Common myeloid progenitor, CD34-positive (primary cell): ENCODE measurements around the gene MMP24OS.

Experiments used
- CTCF ChIA-PET: fragments of 350-600 bp; sonication (Branson Sonifier 250); formaldehyde crosslinking; loops from one replicate; lab custom pipeline; 2021; ENCODE audit warnings: antibody characterized with exemption; lab: Charles Lee
- POLR2A ChIA-PET: fragments of 350-600 bp; sonication (Branson Sonifier 250); formaldehyde crosslinking; loops from one replicate; lab custom pipeline; 2021; ENCODE audit warnings: antibody characterized with exemption; lab: Charles Lee
- DNase-seq, 3 donors: peaks; one replicate each; pipeline versions ENCODE4 v3.0.0 to v3.0.0-alpha.2; 2013
- H3K27ac ChIP-seq, 2 experiments: 1 replicate in 1 of 2; 2 replicates in 1 of 2; pipeline ENCODE4 v1.7.0; 2013; ENCODE audit warnings: inconsistent platforms in 2 of 2, low read length in 2 of 2, mild to moderate bottlenecking in 2 of 2, low read depth in 1 of 2, moderate library complexity in 1 of 2; ENCODE audit not compliant: severe bottlenecking in 2 of 2, insufficient read depth in 1 of 2, poor library complexity in 1 of 2
- H3K27me3 ChIP-seq, 5 experiments: replicated peaks in 2 of 5; 1 replicate in 3 of 5; 2 replicates in 2 of 5; pipeline versions ENCODE4 v1.6.1 to v1.7.0; 2013; ENCODE audit warnings: low read length in 4 of 5, mild to moderate bottlenecking in 2 of 5, moderate library complexity in 2 of 5, inconsistent platforms in 1 of 5; ENCODE audit not compliant: insufficient read depth in 5 of 5, control insufficient read depth in 4 of 5
- H3K36me3 ChIP-seq, 4 experiments: 1 replicate in 2 of 4; 2 replicates in 2 of 4; pipeline versions ENCODE4 v1.6.1 to v1.7.0; 2013; ENCODE audit warnings: low read length in 3 of 4, control low read depth in 1 of 4, mild to moderate bottlenecking in 1 of 4; ENCODE audit not compliant: control insufficient read depth in 4 of 4, insufficient read depth in 4 of 4
- H3K4me1 ChIP-seq, 4 experiments: 1 replicate in 3 of 4; 2 replicates in 1 of 4; pipeline versions ENCODE4 v1.6.1 to v1.7.1; 2013; ENCODE audit warnings: low read length in 3 of 4, mild to moderate bottlenecking in 3 of 4, control low read depth in 1 of 4, inconsistent platforms in 1 of 4, moderate library complexity in 1 of 4; ENCODE audit not compliant: control insufficient read depth in 4 of 4, insufficient read depth in 4 of 4; ENCODE audit errors: control extremely low read depth in 1 of 4
- H3K4me3 ChIP-seq, 7 experiments: 1 replicate in 4 of 7; 2 replicates in 3 of 7; pipeline versions ENCODE4 v1.5.1 to v1.7.0; 2013; ENCODE audit warnings: mild to moderate bottlenecking in 7 of 7, low read length in 6 of 7, moderate library complexity in 6 of 7, inconsistent platforms in 2 of 7, low read depth in 2 of 7, control low read depth in 1 of 7; ENCODE audit not compliant: insufficient read depth in 4 of 7, control insufficient read depth in 1 of 7; ENCODE audit errors: extremely low read depth in 1 of 7
- H3K9me3 ChIP-seq, 5 experiments: 1 replicate in 4 of 5; 2 replicates in 1 of 5; pipeline versions ENCODE4 v1.6.1 to v1.7.1; 2013; ENCODE audit warnings: low read length in 4 of 5, mild to moderate bottlenecking in 2 of 5, inconsistent platforms in 1 of 5, low read depth in 1 of 5, moderate library complexity in 1 of 5; ENCODE audit not compliant: control insufficient read depth in 4 of 5, insufficient read depth in 2 of 5; ENCODE audit errors: control extremely low read depth in 1 of 5
- WGBS: methylation state at CpG from one replicate; pipeline ENCODE4 v1.1.5; 2013; ENCODE audit not compliant: insufficient coverage; 5-methylcytosine and 5-hydroxymethylcytosine counted together

Gene MMP24OS

DNA sequence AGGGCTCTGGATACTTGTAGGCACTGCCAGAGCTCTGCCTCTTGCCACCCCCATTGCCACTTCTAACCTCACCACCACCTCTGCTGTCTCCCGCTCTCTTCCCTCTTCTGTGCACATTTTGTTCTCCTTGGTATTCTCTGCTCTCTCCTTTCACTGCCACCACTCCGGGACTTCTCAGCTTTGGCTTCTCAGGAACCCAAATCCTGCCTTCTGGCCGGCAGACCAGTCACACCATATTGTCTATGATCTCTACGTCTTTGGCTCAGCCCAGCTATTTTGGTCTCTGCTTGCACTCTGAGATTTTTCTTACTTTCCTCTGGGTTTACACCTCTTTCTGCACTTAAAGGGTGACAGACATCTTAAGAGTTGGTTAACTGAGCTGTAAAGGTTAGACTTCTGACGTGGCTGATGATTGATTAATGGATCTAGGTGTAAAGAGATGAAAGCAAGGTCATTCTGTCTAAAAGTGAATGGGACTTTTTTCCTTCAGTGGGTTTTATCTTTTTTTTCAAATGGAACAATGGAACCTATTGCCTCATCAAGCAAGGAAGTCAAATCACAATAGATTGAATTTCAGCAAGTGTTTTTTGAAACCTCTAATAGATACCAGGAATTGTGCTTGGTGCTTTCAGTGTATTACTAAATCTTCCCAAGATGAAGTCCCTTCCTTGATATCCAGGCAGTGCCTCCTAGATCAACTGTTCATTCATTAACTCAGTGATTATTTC is 37.7 kb downstream of the MMP24OS start:
- H3K36me3 ChIP-seq = no peaks in the 10 kb centered on the region
- ChIA-PET CTCF (interaction anchor here (0.5 kb wide), 1 partner anchor 70 kb away, joined by 3 read pairs; no protein-coding TSS in a partner anchor), POLR2A (no interaction called here)
- WGBS = 95% methylated on average over 4 of the region's 5 CpGs
- no peaks in the 10 kb centered on the region for H3K27me3 ChIP-seq
- H3K4me3 ChIP-seq = no peak overlapping the region
- H3K9me3 ChIP-seq = no peaks in the 10 kb centered on the region
- peaks cover 0 to 6% (median 4%) of the 10 kb centered on the region in 4 experiments for H3K4me1 ChIP-seq
- no peak for DNase-seq
- H3K27ac ChIP-seq = no peak overlapping the region

- 100% methylated on average over 2 of the region's 5 CpGs for WGBS
- no peaks in the 10 kb centered on the region for H3K27me3 ChIP-seq
- H3K36me3 ChIP-seq = no peaks in the 10 kb centered on the region
- no peak overlapping the region for H3K4me3 ChIP-seq
- peaks cover 0 to 6% (median 4%) of the 10 kb centered on the region in 4 experiments for H3K4me1 ChIP-seq
- no peak for DNase-seq
- no peak overlapping the region for H3K27ac ChIP-seq
- CTCF ChIA-PET = no interaction called here
- H3K9me3 ChIP-seq = no peaks in the 10 kb centered on the region
- POLR2A ChIA-PET = no interaction called here
These were observed 39.2 kb downstream of the MMP24OS start for GRCh38 chr20:35238735-35239134.

DNA sequence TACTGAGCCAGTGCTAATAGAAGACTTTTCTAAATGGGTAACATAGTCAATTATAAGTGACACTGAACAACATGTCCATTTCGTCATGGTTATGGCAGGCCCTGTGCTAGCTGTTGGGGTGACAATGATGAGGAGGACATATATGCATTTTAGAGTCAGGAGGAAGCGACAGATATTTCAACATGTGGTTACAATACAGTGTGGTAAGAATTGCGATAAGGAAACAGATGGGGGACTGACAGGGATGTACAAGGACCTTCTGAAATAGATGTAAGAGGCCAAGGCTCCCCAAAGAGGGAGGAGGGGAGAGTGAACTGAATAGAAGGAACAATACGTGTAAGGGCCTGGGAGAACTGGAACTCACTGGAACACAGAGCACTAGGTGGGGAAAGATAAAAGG is 39.8 kb downstream of the MMP24OS start:
- Histone ChIP-seq H3K9me3 (no peaks in the 10 kb centered on the region), H3K4me1 (peaks cover 0 to 6% (median 4%) of the 10 kb centered on the region in 4 experiments), H3K27ac (no peak overlapping the region), H3K27me3 (no peaks in the 10 kb centered on the region), H3K36me3 (no peaks in the 10 kb centered on the region), H3K4me3 (no peak overlapping the region)
- CTCF ChIA-PET = no interaction called here
- DNase-seq = peak; percentile 21 to 80 (median 66)
- WGBS = 74% methylated on average over 4 of the region's 4 CpGs
- POLR2A ChIA-PET = no interaction called here

- H3K36me3 ChIP-seq = no peaks in the 10 kb centered on the region
- H3K4me1 ChIP-seq = peaks cover 0 to 6% (median 4%) of the 10 kb centered on the region in 4 experiments
- no peak overlapping the region for H3K4me3 ChIP-seq
- no peak overlapping the region for H3K27ac ChIP-seq
- no peaks in the 10 kb centered on the region for H3K27me3 ChIP-seq
- no peak for DNase-seq
- no peaks in the 10 kb centered on the region for H3K9me3 ChIP-seq
- CTCF ChIA-PET = no interaction called here
- POLR2A ChIA-PET = no interaction called here
These were observed 40.4 kb downstream of the MMP24OS start for GRCh38 chr20:35237486-35237885.

DNA sequence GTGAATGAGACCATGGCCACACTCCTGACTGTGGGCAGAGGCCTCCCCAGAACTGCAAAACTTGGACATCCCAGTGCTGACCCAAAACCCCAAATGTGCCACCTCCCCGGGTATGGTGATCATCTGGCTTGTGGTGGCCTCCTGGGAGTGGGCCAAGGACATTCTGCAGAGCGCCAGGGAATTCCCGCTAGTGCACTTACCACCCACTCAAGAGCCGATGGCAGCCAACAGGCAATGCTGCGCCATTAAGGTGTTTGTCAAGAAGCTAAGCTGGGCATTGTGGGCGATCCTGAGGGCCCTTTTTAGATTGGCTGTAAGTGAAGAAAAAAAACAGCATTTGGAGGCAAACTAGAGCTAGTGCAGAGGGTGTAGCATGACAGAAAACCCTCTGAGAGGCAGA is 42.0 kb downstream of the MMP24OS start:
- H3K9me3 ChIP-seq = no peaks in the 10 kb centered on the region
- H3K27ac ChIP-seq = no peak overlapping the region
- peaks cover 0 to 6% (median 4%) of the 10 kb centered on the region in 4 experiments for H3K4me1 ChIP-seq
- no peak overlapping the region for H3K4me3 ChIP-seq
- no peaks in the 10 kb centered on the region for H3K27me3 ChIP-seq
- POLR2A ChIA-PET = no interaction called here
- CTCF ChIA-PET = no interaction called here
- 98% methylated on average over 6 of the region's 6 CpGs for WGBS
- H3K36me3 ChIP-seq = no peaks in the 10 kb centered on the region
- no peak for DNase-seq

GRCh38 chr20:35232575-35232974 is 45.3 kb downstream of the MMP24OS start:
- H3K9me3 ChIP-seq = no peaks in the 10 kb centered on the region
- DNase-seq = no peak
- no peak overlapping the region for H3K4me3 ChIP-seq
- ChIA-PET CTCF (no interaction called here), POLR2A (no interaction called here)
- H3K4me1 ChIP-seq = no peaks in the 10 kb centered on the region
- no peaks in the 10 kb centered on the region for H3K36me3 ChIP-seq
- 100% methylated on average over 1 of the region's 2 CpGs for WGBS
- peaks cover 0 to 12% (median 5%) of the 10 kb centered on the region in 5 experiments for H3K27me3 ChIP-seq
- no peak overlapping the region for H3K27ac ChIP-seq

DNA sequence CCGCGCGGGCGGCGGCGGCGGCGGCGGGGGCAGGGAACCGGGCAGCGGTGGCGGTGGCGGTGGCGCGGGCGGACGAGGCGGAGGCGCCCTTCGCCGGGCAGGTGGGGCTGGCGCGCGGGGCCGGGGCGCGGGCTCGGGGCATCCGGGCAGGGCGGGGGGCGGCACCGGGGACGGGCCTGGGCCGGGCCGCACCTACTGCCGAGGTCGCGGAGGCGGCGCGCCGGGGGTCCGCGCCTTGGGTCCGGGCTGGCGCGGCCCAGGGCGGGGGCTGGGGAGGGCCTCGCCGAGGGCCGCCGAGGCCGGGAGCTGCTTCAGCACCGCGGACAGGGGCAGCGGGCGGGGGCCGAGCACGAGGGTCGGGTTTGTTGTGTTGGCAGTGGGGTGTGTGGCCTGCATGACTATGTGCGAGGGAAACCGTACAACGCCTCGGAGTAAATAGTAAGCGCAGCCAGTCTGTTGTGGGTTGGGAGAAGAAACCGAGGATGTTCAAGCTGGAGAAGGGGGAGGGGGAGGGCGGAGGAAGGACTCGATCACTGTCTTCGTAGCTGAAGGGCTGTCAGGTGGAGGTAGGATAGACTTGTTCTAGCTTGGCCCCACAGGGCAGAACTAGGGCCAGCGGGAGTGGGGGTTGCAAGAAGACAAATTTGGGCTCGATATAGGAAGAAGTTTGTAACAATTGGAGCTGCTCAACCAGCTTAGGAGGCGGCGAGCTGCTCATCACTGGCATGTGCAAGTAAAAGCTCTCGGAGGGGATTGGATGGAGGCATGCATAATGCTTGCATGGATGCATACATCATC is 50.8 kb downstream of the MMP24OS start:
- peak; percentile 29 to 82 (median 73) for DNase-seq
- Histone ChIP-seq H3K9me3 (no peaks in the 10 kb centered on the region), H3K4me1 (peaks cover 0 to 16% (median 9%) of the 10 kb centered on the region in 4 experiments), H3K27ac (no peak overlapping the region), H3K36me3 (no peaks in the 10 kb centered on the region), H3K4me3 (peak overlapping the region in 4 of 7 experiments; percentile 13 to 46 (median 26)), H3K27me3 (peaks cover 5 to 37% (median 26%) of the 10 kb centered on the region in 5 experiments)
- POLR2A ChIA-PET = interaction anchor here (0.6 kb wide), 1 partner anchor 51 kb away, joined by 3 read pairs; the partner anchor contains the start of gene MMP24OS
- WGBS = 15% methylated on average over 45 of the region's 74 CpGs
- CTCF ChIA-PET = interaction anchor here (1.0 to 1.1 kb wide), 2 partner anchors 17 to 41 kb away, joined by 3 read pairs; no protein-coding TSS in a partner anchor
